Liver (tissue), 9 donors: Measurements from ENCODE around the gene TCF12. TPM values are rescaled to one million over a fixed set of nuclear protein-coding genes. Genes with fewer than 3 reads are reported as not detected.

Experiments used
- DNase-seq: peaks from one replicate; pipeline ENCODE4 v3.0.0-alpha.2; 2017; ENCODE audit warnings: low spot score
- H3K27ac ChIP-seq, 2 donors: one replicate each; pipeline ENCODE4 v1.7.0; 2013; ENCODE audit warnings: inconsistent platforms in 2 of 2, low read length in 2 of 2, control low read depth in 1 of 2, low read depth in 1 of 2, mild to moderate bottlenecking in 1 of 2
- H3K27me3 ChIP-seq, 4 donors: one replicate each; pipeline versions ENCODE4 v1.6.1 to v1.7.0; 2013; ENCODE audit warnings: low read length in 3 of 4, inconsistent platforms in 1 of 4, mild to moderate bottlenecking in 1 of 4, moderate library complexity in 1 of 4; ENCODE audit not compliant: control insufficient read depth in 4 of 4, insufficient read depth in 4 of 4
- H3K36me3 ChIP-seq, 4 donors: one replicate each; pipeline versions ENCODE4 v1.6.1 to v1.7.0; 2013; ENCODE audit warnings: low read length in 3 of 4, mild to moderate bottlenecking in 3 of 4, low read depth in 1 of 4, moderate library complexity in 1 of 4; ENCODE audit not compliant: control insufficient read depth in 4 of 4, insufficient read depth in 3 of 4
- H3K4me1 ChIP-seq, 4 donors: one replicate each; pipeline versions ENCODE4 v1.6.1 to v1.7.0; 2013; ENCODE audit warnings: low read length in 3 of 4, mild to moderate bottlenecking in 3 of 4, moderate library complexity in 1 of 4; ENCODE audit not compliant: control insufficient read depth in 4 of 4, insufficient read depth in 4 of 4
- H3K4me3 ChIP-seq, 3 donors: one replicate each; pipeline versions ENCODE4 v1.6.1 to v1.7.0; 2013; ENCODE audit warnings: low read length in 3 of 3, control low read depth in 1 of 3, low read depth in 1 of 3, mild to moderate bottlenecking in 1 of 3
- H3K9ac ChIP-seq, 2 donors: one replicate each; pipeline ENCODE4 v1.7.0; 2013; ENCODE audit warnings: low read length in 2 of 2, mild to moderate bottlenecking in 2 of 2, moderate library complexity in 2 of 2, control low read depth in 1 of 2, low read depth in 1 of 2
- H3K9me3 ChIP-seq, 4 donors: one replicate each; pipeline versions ENCODE4 v1.6.1 to v1.7.0; 2013; ENCODE audit warnings: low read length in 3 of 4; ENCODE audit not compliant: control insufficient read depth in 4 of 4
- EGR1 ChIP-seq, 2 donors: IDR thresholded peaks; 2 replicates each; pipeline ENCODE4 v1.6.1; 2016 to 2018; ENCODE audit warnings: antibody characterized with exemption in 2 of 2, low read depth in 2 of 2
- FOXA1 ChIP-seq: IDR thresholded peaks from 2 replicates; pipeline ENCODE4 v1.6.1; 2016; ENCODE audit warnings: antibody characterized with exemption
- FOXA2 ChIP-seq: IDR thresholded peaks from 2 replicates; pipeline ENCODE4 v1.6.1; 2016; ENCODE audit warnings: antibody characterized with exemption
- GABPA ChIP-seq, 2 donors: IDR thresholded peaks in 1 of 2; conservative IDR thresholded peaks in 1 of 2; 2 replicates each; pipeline ENCODE4 v1.6.1; 2016; ENCODE audit warnings: antibody characterized with exemption in 2 of 2, mild to moderate bottlenecking in 1 of 2, moderate library complexity in 1 of 2
- HNF4A ChIP-seq, 2 donors: conservative IDR thresholded peaks; 2 replicates each; pipeline ENCODE4 v1.6.1; 2016; ENCODE audit warnings: antibody characterized with exemption in 2 of 2, mild to moderate bottlenecking in 2 of 2
- HNF4G ChIP-seq: IDR thresholded peaks from 2 replicates; pipeline ENCODE4 v1.6.1; 2016; ENCODE audit warnings: antibody characterized with exemption
- JUND ChIP-seq, 2 donors: IDR thresholded peaks; 2 replicates each; pipeline ENCODE4 v1.6.1; 2016; ENCODE audit warnings: antibody characterized with exemption in 2 of 2
- NR2F2 ChIP-seq: IDR thresholded peaks from 2 replicates; pipeline ENCODE4 v1.6.1; 2016; ENCODE audit warnings: antibody characterized with exemption
- RAD21 ChIP-seq, 2 donors: IDR thresholded peaks; 2 replicates each; pipeline ENCODE4 v1.6.1; 2016; ENCODE audit warnings: antibody characterized with exemption in 2 of 2, mild to moderate bottlenecking in 2 of 2
- RXRA ChIP-seq, 2 donors: IDR thresholded peaks; 2 replicates each; pipeline ENCODE4 v1.6.1; 2017 to 2018; ENCODE audit warnings: antibody characterized with exemption in 2 of 2, mild to moderate bottlenecking in 1 of 2
- SP1 ChIP-seq: IDR thresholded peaks from 2 replicates; pipeline ENCODE4 v1.6.1; 2018; ENCODE audit warnings: antibody characterized with exemption, mild to moderate bottlenecking
- TAF1 ChIP-seq: conservative IDR thresholded peaks from 2 replicates; pipeline ENCODE4 v1.6.1; 2016; ENCODE audit warnings: antibody characterized with exemption, mild to moderate bottlenecking
- YY1 ChIP-seq: IDR thresholded peaks from 2 replicates; pipeline ENCODE4 v1.6.1; 2016; ENCODE audit warnings: antibody characterized with exemption, mild to moderate bottlenecking
- WGBS: extraction: QIAGEN DNeasy Blood & Tissue Kit; methylation state at CpG from one replicate; pipeline ENCODE4 v1.1.7; 2013; 5-methylcytosine and 5-hydroxymethylcytosine counted together
- polyA plus RNA-seq, 2 donors: library from polyadenylated mRNA; stranded (reverse) in 1 of 2; unstranded in 1 of 2; fragments of 200-250 nt in 1 of 2; fragments of >200 nt in 1 of 2; fragmentation: Nextera tagmentation in 1 of 2; extraction: Ambion mirVana in 1 of 2; gene quantifications; one replicate each; pipeline versions ENCODE4 v1.2.1 to v1.2.3, GENCODE V29; 2013 to 2015
- total RNA-seq, 2 donors: library from RNA; depleted of rRNA; stranded (reverse); fragments of >200 nt; gene quantifications; one replicate each; pipeline ENCODE4 v1.2.3, GENCODE V29; 2014
- TF ChIP-seq, protein P1 (sequence below): IDR thresholded peaks from 2 replicates; pipeline ENCODE4 v1.6.1; 2016; ENCODE audit warnings: antibody characterized with exemption
- TF ChIP-seq, protein P2 (sequence below): IDR thresholded peaks from 2 replicates; pipeline ENCODE4 v1.6.1; 2016; ENCODE audit warnings: antibody characterized with exemption
- TF ChIP-seq, protein P3 (sequence below): IDR thresholded peaks from 2 replicates; pipeline ENCODE4 v1.6.1; 2016; ENCODE audit warnings: antibody characterized with exemption
- TF ChIP-seq, protein P4 (sequence below): IDR thresholded peaks from 2 replicates; pipeline ENCODE4 v1.6.1; 2016; ENCODE audit warnings: antibody characterized with exemption, mild to moderate bottlenecking
- donor health status: healthy.
- donor health status: healthy.
- donor health status: healthy.
- donor health status: healthy.
- donor health status: healthy.

Gene TCF12
- total and polyA plus RNA-seq, 4 donors, result 8.7 to 38.3 (median 22.3) TPM

DNA sequence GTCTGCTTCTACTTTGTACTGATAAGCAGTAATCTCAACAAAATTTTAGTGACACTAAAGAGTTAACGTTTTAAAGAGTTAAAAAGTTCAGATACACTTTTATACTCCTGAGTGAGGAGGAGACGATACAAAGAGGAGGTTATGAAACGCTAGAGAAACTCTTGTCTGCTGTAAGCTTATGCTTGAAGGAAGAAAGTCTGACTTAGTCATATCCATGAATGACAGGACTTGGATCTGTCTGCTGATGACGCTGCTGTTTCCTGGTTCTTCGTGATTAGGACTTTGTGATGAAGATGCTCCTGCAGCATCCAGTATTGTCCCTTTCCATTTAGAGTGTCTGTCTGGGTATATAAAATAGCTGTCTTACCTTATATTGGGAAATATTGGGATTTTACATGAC lies 15.8 kb downstream of the TCF12 start:
- H3K9ac ChIP-seq, result no peak overlapping the region
- WGBS, result 68% methylated on average over 5 of the region's 5 CpGs
- H3K4me3 ChIP-seq, result no peak overlapping the region
- no peaks in the 10 kb centered on the region for H3K9me3 ChIP-seq
- no peak for DNase-seq
- peaks cover 0 to 2% (median 0%) of the 10 kb centered on the region in 4 donors for H3K36me3 ChIP-seq
- no peaks in the 10 kb centered on the region for H3K27me3 ChIP-seq
- no peak overlapping the region for H3K27ac ChIP-seq
- H3K4me1 ChIP-seq, result peaks cover 2 to 9% (median 3%) of the 10 kb centered on the region in 4 donors
- no peak for TF ChIP-seq HNF4G
- TF ChIP-seq, protein P1, sequence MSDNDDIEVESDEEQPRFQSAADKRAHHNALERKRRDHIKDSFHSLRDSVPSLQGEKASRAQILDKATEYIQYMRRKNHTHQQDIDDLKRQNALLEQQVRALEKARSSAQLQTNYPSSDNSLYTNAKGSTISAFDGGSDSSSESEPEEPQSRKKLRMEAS, result no peak
- TF ChIP-seq, protein P2, sequence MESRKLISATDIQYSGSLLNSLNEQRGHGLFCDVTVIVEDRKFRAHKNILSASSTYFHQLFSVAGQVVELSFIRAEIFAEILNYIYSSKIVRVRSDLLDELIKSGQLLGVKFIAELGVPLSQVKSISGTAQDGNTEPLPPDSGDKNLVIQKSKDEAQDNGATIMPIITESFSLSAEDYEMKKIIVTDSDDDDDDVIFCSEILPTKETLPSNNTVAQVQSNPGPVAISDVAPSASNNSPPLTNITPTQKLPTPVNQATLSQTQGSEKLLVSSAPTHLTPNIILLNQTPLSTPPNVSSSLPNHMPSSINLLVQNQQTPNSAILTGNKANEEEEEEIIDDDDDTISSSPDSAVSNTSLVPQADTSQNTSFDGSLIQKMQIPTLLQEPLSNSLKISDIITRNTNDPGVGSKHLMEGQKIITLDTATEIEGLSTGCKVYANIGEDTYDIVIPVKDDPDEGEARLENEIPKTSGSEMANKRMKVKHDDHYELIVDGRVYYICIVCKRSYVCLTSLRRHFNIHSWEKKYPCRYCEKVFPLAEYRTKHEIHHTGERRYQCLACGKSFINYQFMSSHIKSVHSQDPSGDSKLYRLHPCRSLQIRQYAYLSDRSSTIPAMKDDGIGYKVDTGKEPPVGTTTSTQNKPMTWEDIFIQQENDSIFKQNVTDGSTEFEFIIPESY, result no peak
- TF ChIP-seq YY1, result no peak
- no peak for TF ChIP-seq FOXA1
- no peak for TF ChIP-seq EGR1 (IDR thresholded peaks at IDR 0.05; ENCODE audit: low read depth in 2 of 2)
- TF ChIP-seq JUND (IDR thresholded peaks at IDR 0.05), result no peak
- no peak for TF ChIP-seq HNF4A (conservative IDR thresholded peaks at IDR 0.05)
- TF ChIP-seq, protein P3, sequence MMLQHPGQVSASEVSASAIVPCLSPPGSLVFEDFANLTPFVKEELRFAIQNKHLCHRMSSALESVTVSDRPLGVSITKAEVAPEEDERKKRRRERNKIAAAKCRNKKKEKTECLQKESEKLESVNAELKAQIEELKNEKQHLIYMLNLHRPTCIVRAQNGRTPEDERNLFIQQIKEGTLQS, result no peak
- TF ChIP-seq RXRA (IDR thresholded peaks at IDR 0.05), result no peak
- TF ChIP-seq GABPA (IDR thresholded peaks at IDR 0.05 in 1 of 2, conservative IDR thresholded peaks at IDR 0.05 in 1 of 2), result no peak
- TF ChIP-seq, protein P4, sequence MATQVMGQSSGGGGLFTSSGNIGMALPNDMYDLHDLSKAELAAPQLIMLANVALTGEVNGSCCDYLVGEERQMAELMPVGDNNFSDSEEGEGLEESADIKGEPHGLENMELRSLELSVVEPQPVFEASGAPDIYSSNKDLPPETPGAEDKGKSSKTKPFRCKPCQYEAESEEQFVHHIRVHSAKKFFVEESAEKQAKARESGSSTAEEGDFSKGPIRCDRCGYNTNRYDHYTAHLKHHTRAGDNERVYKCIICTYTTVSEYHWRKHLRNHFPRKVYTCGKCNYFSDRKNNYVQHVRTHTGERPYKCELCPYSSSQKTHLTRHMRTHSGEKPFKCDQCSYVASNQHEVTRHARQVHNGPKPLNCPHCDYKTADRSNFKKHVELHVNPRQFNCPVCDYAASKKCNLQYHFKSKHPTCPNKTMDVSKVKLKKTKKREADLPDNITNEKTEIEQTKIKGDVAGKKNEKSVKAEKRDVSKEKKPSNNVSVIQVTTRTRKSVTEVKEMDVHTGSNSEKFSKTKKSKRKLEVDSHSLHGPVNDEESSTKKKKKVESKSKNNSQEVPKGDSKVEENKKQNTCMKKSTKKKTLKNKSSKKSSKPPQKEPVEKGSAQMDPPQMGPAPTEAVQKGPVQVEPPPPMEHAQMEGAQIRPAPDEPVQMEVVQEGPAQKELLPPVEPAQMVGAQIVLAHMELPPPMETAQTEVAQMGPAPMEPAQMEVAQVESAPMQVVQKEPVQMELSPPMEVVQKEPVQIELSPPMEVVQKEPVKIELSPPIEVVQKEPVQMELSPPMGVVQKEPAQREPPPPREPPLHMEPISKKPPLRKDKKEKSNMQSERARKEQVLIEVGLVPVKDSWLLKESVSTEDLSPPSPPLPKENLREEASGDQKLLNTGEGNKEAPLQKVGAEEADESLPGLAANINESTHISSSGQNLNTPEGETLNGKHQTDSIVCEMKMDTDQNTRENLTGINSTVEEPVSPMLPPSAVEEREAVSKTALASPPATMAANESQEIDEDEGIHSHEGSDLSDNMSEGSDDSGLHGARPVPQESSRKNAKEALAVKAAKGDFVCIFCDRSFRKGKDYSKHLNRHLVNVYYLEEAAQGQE, result no peak
- TF ChIP-seq RAD21 (IDR thresholded peaks at IDR 0.05), result no peak
- TF ChIP-seq TAF1, result no peak
- TF ChIP-seq FOXA2, result no peak
- TF ChIP-seq SP1, result no peak
- no peak for TF ChIP-seq NR2F2

DNA sequence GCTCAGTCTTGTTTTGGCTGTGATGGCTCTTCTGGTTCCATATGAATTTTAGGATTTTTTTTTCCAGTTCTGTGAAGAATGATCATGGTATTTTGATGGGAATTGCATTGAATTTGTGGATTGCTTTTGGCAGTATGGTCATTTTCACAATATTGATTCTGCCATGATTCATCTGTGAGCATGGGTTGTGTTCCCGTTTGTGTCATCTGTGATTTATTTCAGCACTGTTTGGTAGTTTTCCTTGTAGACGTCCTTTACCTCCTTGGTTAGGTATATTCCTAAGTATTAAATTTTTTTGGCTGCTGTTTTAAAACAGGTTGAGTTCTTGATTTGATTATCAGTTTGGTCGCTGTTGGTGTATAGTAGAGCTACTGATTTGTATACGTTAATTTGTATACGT lies 18.5 kb downstream of the TCF12 start:
- 92% methylated on average over 5 of the region's 5 CpGs for WGBS

More for the DNA sequence above, 18.5 kb downstream of the TCF12 start:
- H3K4me3 ChIP-seq, result no peak overlapping the region
- no peak for DNase-seq
- H3K27ac ChIP-seq, result no peak overlapping the region
- no peaks in the 10 kb centered on the region for H3K27me3 ChIP-seq
- H3K4me1 ChIP-seq, result peaks cover 0 to 13% (median 2%) of the 10 kb centered on the region in 4 donors
- H3K9ac ChIP-seq, result no peak overlapping the region
- peaks cover 0 to 2% (median 0%) of the 10 kb centered on the region in 4 donors for H3K36me3 ChIP-seq
- no peak for TF ChIP-seq GABPA (IDR thresholded peaks at IDR 0.05 in 1 of 2, conservative IDR thresholded peaks at IDR 0.05 in 1 of 2)
- TF ChIP-seq, protein P1, result no peak
- no peak for TF ChIP-seq TAF1
- no peak for TF ChIP-seq RAD21 (IDR thresholded peaks at IDR 0.05)
- TF ChIP-seq NR2F2, result no peak
- TF ChIP-seq FOXA1, result no peak
- TF ChIP-seq, protein P3, result no peak
- no peak for TF ChIP-seq RXRA (IDR thresholded peaks at IDR 0.05)
- TF ChIP-seq, protein P2, result no peak
- no peak for TF ChIP-seq YY1
- TF ChIP-seq EGR1 (IDR thresholded peaks at IDR 0.05; ENCODE audit: low read depth in 2 of 2), result no peak
- H3K9me3 ChIP-seq, result no peaks in the 10 kb centered on the region
